ENCODE measurements around the gene CDK2AP2.

CDK2AP2 gene

DNA sequence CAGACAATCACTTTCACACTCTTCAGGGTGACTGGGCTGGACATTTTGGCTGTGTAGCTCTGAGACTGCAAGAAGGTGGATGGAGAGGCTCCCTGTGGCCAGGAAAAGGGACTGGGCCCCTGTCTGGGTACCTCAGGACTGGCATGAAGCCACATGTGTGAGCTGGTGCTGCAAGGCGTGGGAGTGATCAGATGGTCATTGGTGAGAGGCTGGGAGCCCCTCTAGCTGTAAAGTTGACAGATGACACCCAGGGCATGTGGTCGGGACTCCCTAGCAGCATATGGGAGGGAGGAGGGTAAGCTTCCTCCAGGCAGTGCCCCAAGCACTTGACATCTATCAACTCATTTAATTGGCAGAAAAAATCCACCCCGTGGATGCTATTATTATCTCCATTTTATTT lies 34.2 kb upstream of the CDK2AP2 start:
- TF ChIP-seq POLR2A (IDR thresholded peaks at IDR 0.05; ENCODE audit: low read depth, low read length): no peak
- no peak for TF ChIP-seq POU2F2 (IDR thresholded peaks at IDR 0.05; ENCODE audit: low read depth, low read length)
- no peak for TF ChIP-seq SPI1 (IDR thresholded peaks at IDR 0.05; ENCODE audit: low read depth, low read length)
- no peak for TF ChIP-seq POLR2AphosphoS5 (IDR thresholded peaks at IDR 0.05; ENCODE audit: low read depth, low read length)
- TF ChIP-seq TAF1 (IDR thresholded peaks at IDR 0.05; ENCODE audit: low read depth, low read length): no peak
- TF ChIP-seq PAX5 (IDR thresholded peaks at IDR 0.05; ENCODE audit: insufficient read depth, low read length, severe bottlenecking): no peak
- no peak for DNase-seq (ENCODE audit: insufficient read length, low spot score)
- FAIRE-seq: no peak

DNA sequence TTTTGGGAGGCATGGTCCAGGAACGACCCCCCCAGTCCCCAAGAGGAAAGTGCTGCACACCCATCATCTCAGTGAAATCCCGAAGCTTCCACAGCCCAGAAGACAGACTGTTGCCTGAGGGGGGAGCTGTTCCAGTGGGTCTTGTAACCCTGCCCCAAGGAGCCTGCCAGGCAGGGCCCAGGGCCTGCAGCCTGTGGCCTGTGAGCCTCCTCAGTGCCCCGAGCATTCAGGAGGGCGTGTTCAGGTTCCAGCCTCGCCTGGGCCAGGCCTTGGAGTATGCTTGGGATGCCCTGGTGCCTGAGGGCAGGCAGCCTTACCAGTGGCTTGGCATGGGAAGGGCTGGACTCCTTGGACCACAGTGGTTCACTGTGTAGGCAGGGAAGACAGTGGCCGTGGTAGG lies 33.2 kb upstream of the CDK2AP2 start:
- FAIRE-seq (no peak), DNase-seq (ENCODE audit: insufficient read length, low spot score) (no peak)
- no peak for TF ChIP-seq POLR2A (IDR thresholded peaks at IDR 0.05; ENCODE audit: low read depth, low read length)
- TF ChIP-seq POLR2AphosphoS5 (IDR thresholded peaks at IDR 0.05; ENCODE audit: low read depth, low read length): no peak
- no peak for TF ChIP-seq PAX5 (IDR thresholded peaks at IDR 0.05; ENCODE audit: insufficient read depth, low read length, severe bottlenecking)
- TF ChIP-seq POU2F2 (IDR thresholded peaks at IDR 0.05; ENCODE audit: low read depth, low read length): no peak
- TF ChIP-seq SPI1 (IDR thresholded peaks at IDR 0.05; ENCODE audit: low read depth, low read length): no peak
- no peak for TF ChIP-seq TAF1 (IDR thresholded peaks at IDR 0.05; ENCODE audit: low read depth, low read length)

GRCh38 chr11:67539550-67539949 lies 31.6 kb upstream of the CDK2AP2 start:
- no peak for FAIRE-seq
- DNase-seq (ENCODE audit: insufficient read length, low spot score): no peak
- TF ChIP-seq SPI1 (IDR thresholded peaks at IDR 0.05; ENCODE audit: low read depth, low read length): no peak
- no peak for TF ChIP-seq POLR2AphosphoS5 (IDR thresholded peaks at IDR 0.05; ENCODE audit: low read depth, low read length)
- no peak for TF ChIP-seq TAF1 (IDR thresholded peaks at IDR 0.05; ENCODE audit: low read depth, low read length)
- no peak for TF ChIP-seq POU2F2 (IDR thresholded peaks at IDR 0.05; ENCODE audit: low read depth, low read length)

- no peak for FAIRE-seq
- TF ChIP-seq PAX5 (IDR thresholded peaks at IDR 0.05; ENCODE audit: insufficient read depth, low read length, severe bottlenecking): no peak
- TF ChIP-seq SPI1 (IDR thresholded peaks at IDR 0.05; ENCODE audit: low read depth, low read length): no peak
- TF ChIP-seq POLR2A (IDR thresholded peaks at IDR 0.05; ENCODE audit: low read depth, low read length): no peak
- TF ChIP-seq TAF1 (IDR thresholded peaks at IDR 0.05; ENCODE audit: low read depth, low read length): no peak
- TF ChIP-seq POLR2AphosphoS5 (IDR thresholded peaks at IDR 0.05; ENCODE audit: low read depth, low read length): no peak
- no peak for TF ChIP-seq POU2F2 (IDR thresholded peaks at IDR 0.05; ENCODE audit: low read depth, low read length)
- no peak for DNase-seq (ENCODE audit: insufficient read length, low spot score)
Measured at GRCh38 chr11:67538823-67539505, 31.0 kb upstream of the CDK2AP2 start.

DNA sequence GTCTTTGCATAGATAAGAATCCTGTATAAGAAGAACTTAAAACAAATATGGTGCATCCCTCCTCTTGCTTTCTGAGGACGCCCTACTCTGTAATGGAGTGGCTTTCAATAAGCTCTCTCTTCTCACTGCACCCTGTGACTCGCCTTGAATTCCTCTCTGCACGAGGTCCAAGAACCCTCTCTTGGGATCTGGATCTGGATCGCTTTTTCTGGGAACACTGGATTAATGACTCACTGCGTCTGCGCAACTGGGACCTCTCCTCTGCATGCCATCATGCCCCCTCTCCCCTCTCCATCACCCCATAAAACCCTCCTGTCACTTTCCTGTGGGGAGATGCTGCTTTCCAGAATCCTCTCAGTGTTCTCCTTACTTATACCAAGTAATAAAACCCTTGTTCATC lies 30.3 kb upstream of the CDK2AP2 start:
- FAIRE-seq (no peak), DNase-seq (ENCODE audit: insufficient read length, low spot score) (no peak)
- TF ChIP-seq PAX5 (IDR thresholded peaks at IDR 0.05; ENCODE audit: insufficient read depth, low read length, severe bottlenecking) (no peak), POU2F2 (IDR thresholded peaks at IDR 0.05; ENCODE audit: low read depth, low read length) (no peak), SPI1 (IDR thresholded peaks at IDR 0.05; ENCODE audit: low read depth, low read length) (no peak), POLR2A (IDR thresholded peaks at IDR 0.05; ENCODE audit: low read depth, low read length) (no peak), TAF1 (IDR thresholded peaks at IDR 0.05; ENCODE audit: low read depth, low read length) (no peak)

DNA sequence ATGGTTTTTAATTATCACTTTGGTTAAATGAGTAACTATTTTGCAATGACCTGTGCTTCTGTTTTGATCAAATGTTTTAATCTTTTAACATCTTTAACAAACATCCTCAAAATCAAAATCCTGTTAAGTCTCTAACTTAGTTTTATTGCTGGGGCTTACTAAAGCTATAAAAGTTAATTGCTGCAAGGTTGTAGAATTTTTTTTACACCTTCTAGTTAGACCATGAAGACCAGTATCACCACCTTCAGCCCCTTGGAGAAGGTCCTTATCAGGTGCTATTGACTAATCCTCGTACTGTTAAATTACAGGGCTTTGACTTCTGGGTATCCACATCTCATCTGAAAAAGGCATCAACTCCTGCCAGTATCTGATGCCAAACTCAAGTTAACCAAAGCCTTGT lies 27.6 kb upstream of the CDK2AP2 start:
- no peak for FAIRE-seq
- TF ChIP-seq POLR2AphosphoS5 (IDR thresholded peaks at IDR 0.05; ENCODE audit: low read depth, low read length) (no peak), POU2F2 (IDR thresholded peaks at IDR 0.05; ENCODE audit: low read depth, low read length) (no peak), TAF1 (IDR thresholded peaks at IDR 0.05; ENCODE audit: low read depth, low read length) (no peak), SPI1 (IDR thresholded peaks at IDR 0.05; ENCODE audit: low read depth, low read length) (no peak), POLR2A (IDR thresholded peaks at IDR 0.05; ENCODE audit: low read depth, low read length) (no peak), PAX5 (IDR thresholded peaks at IDR 0.05; ENCODE audit: insufficient read depth, low read length, severe bottlenecking) (no peak)
- DNase-seq (ENCODE audit: insufficient read length, low spot score): no peak

DNA sequence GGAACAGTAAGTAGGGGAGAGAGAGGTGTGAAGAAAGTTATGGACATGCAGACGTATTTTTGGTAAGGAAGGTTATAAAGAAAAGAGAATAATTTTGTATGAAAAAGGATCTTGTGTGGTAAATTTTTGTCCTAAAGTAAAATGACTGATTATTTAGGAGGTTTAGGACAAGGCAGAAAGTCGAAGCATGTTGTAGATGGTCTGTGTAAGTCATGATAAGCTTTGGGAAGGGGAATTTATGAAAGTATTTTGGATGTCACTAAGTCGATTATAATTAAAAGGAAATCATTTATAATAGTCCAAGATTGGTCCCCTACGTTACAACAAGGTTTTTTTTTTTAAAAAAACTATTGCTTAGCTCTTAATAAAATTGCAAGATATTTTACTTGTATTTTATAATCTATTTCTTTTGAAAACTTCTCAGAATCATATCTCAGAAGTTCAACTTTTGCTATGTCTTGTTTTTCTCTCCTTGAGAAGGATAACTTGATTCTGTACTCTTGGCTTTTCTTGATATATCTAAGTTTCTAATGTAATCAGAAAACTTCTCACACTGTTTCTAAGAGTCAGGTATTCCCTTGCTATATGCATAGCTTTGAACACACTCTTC lies 26.2 kb upstream of the CDK2AP2 start:
- TF ChIP-seq TAF1 (IDR thresholded peaks at IDR 0.05; ENCODE audit: low read depth, low read length): no peak
- TF ChIP-seq POLR2AphosphoS5 (IDR thresholded peaks at IDR 0.05; ENCODE audit: low read depth, low read length): no peak
- no peak for TF ChIP-seq POLR2A (IDR thresholded peaks at IDR 0.05; ENCODE audit: low read depth, low read length)
- no peak for TF ChIP-seq SPI1 (IDR thresholded peaks at IDR 0.05; ENCODE audit: low read depth, low read length)
- TF ChIP-seq POU2F2 (IDR thresholded peaks at IDR 0.05; ENCODE audit: low read depth, low read length): no peak
- TF ChIP-seq PAX5 (IDR thresholded peaks at IDR 0.05; ENCODE audit: insufficient read depth, low read length, severe bottlenecking): no peak
- FAIRE-seq (no peak), DNase-seq (ENCODE audit: insufficient read length, low spot score) (no peak)

DNA sequence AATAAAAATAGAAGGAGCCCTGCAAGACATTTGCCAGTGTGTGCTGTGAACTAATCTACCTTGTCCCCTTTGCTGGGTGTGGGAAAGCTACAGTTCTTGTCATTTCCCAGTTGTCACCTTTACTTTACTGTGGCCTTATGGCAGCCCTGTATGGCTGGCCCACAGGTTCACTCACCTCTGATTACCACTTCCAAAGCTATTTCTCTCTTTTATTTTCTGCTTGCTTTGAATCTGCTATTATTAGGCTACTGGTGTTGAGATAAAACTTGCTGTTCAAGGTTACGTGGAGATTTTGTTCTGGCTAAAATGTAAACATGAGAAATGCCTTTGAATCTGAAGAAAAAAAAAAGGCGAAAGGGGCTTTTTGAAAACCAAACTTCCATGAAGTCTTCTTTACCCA lies 24.9 kb upstream of the CDK2AP2 start:
- DNase-seq (ENCODE audit: insufficient read length, low spot score) (no peak), FAIRE-seq (no peak)
- TF ChIP-seq POLR2A (IDR thresholded peaks at IDR 0.05; ENCODE audit: low read depth, low read length) (no peak), POU2F2 (IDR thresholded peaks at IDR 0.05; ENCODE audit: low read depth, low read length) (no peak), POLR2AphosphoS5 (IDR thresholded peaks at IDR 0.05; ENCODE audit: low read depth, low read length) (no peak), PAX5 (IDR thresholded peaks at IDR 0.05; ENCODE audit: insufficient read depth, low read length, severe bottlenecking) (no peak)

DNA sequence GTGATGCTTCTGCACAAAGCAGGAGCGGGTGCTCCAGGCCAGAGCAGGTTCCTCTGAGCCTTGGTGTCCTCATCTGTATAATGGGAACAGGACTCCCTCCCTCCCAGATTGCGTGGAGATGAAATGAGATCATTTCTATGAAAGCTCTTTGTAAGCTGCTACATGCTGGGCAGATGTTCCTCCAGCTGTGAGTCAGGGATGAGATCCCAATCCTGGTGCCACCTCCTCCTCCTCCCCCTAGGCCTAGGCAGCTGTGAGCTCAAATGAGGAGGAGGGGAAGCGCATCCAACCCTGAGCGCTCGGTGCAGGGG lies 22.3 kb upstream of the CDK2AP2 start:
- no peak for DNase-seq (ENCODE audit: insufficient read length, low spot score)
- no peak for FAIRE-seq
- TF ChIP-seq POLR2AphosphoS5 (IDR thresholded peaks at IDR 0.05; ENCODE audit: low read depth, low read length): no peak
- no peak for TF ChIP-seq PAX5 (IDR thresholded peaks at IDR 0.05; ENCODE audit: insufficient read depth, low read length, severe bottlenecking)

- TF ChIP-seq POU2F2 (IDR thresholded peaks at IDR 0.05; ENCODE audit: low read depth, low read length) (no peak), PAX5 (IDR thresholded peaks at IDR 0.05; ENCODE audit: insufficient read depth, low read length, severe bottlenecking) (no peak), POLR2A (IDR thresholded peaks at IDR 0.05; ENCODE audit: low read depth, low read length) (no peak), TAF1 (IDR thresholded peaks at IDR 0.05; ENCODE audit: low read depth, low read length) (no peak), POLR2AphosphoS5 (IDR thresholded peaks at IDR 0.05; ENCODE audit: low read depth, low read length) (no peak), SPI1 (IDR thresholded peaks at IDR 0.05; ENCODE audit: low read depth, low read length) (no peak)
- DNase-seq (ENCODE audit: insufficient read length, low spot score) (no peak), FAIRE-seq (no peak)
Measured at GRCh38 chr11:67528376-67528775, 20.4 kb upstream of the CDK2AP2 start.
